Measurements from ENCODE around the gene MCM9.

DNA sequence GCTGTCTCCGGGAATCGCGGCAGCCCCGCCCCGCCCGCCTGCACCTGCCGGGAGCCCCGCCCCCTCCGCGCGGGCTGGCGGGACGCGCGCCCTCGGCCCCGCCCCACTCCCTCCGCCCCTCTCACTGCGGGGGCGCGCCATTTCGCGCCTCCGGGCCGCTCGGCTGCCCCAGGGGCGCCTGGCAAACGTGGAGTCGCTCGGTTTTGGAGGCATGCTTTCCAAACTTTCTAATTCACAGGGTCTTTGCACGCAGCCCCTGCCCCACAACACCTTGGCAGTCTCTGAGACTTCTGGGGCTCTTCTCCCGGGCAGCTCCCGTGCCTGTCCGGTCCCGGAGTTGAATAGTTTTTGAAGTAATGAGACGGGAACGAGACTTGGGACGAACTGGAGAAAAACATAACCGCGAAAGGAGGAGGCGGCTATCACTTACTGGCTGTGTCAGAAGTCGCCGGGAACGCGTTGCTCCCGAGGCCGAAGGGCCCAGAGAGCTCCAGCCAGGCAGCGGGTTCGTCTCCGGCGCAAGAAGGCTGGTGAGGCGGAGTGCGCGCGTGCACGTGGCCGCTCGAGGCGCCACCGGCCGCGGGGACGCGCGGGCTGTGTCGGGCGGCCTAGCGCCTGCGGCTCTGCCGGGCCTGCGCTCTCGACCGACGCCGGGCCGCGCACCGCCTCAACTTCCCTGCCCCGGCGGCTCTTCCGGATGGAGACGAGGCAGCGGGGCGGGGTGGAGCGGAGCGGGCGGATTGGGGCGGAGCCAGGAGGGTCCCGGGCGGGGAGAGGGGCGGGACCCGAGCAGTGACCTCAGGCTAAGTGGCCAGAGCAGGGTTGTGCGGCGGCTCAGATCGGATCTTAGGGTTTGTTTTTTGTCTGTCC lies at the start of gene MCM9:
- TF ChIP-seq, protein P1, sequence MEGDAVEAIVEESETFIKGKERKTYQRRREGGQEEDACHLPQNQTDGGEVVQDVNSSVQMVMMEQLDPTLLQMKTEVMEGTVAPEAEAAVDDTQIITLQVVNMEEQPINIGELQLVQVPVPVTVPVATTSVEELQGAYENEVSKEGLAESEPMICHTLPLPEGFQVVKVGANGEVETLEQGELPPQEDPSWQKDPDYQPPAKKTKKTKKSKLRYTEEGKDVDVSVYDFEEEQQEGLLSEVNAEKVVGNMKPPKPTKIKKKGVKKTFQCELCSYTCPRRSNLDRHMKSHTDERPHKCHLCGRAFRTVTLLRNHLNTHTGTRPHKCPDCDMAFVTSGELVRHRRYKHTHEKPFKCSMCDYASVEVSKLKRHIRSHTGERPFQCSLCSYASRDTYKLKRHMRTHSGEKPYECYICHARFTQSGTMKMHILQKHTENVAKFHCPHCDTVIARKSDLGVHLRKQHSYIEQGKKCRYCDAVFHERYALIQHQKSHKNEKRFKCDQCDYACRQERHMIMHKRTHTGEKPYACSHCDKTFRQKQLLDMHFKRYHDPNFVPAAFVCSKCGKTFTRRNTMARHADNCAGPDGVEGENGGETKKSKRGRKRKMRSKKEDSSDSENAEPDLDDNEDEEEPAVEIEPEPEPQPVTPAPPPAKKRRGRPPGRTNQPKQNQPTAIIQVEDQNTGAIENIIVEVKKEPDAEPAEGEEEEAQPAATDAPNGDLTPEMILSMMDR (IDR thresholded peaks at IDR 0.05): no peak
- TF ChIP-seq POLR2A (IDR thresholded peaks at IDR 0.05): no peak
